GM12865 (cell line): ENCODE measurements around the gene PAQR3.
"Not testable (repeated sequence)": the region's sequence is repeated elsewhere in the genome, so short reads cannot be mapped to it uniquely, and the experiment has no call there.

Experiments
- DNase-seq: peaks from one replicate; pipeline ENCODE4 v3.0.0; 2010; ENCODE audit warnings: low read depth
- H3K4me3 ChIP-seq: 2 replicates; pipeline ENCODE4 v1.5.1; 2011; ENCODE audit warnings: mild to moderate bottlenecking, low read depth, low read length, control low read depth
- CTCF ChIP-seq: IDR thresholded peaks from 2 replicates; pipeline ENCODE4 v1.5.1; 2011; ENCODE audit warnings: low read length, control low read depth, low read depth, inconsistent platforms; ENCODE audit not compliant: insufficient read depth; ENCODE audit errors: missing control alignments

The PAQR3 gene

GRCh38 chr4:78910612-78911011 is 28.6 kb downstream of the PAQR3 start:
- no peak for TF ChIP-seq CTCF
- DNase-seq: no peak
- H3K4me3 ChIP-seq: no peak overlapping the region

- not testable (repeated sequence) for H3K4me3 ChIP-seq, DNase-seq
Measured at GRCh38 chr4:78908974-78909373, 30.3 kb downstream of the PAQR3 start.

GRCh38 chr4:78907638-78908037 is 31.6 kb downstream of the PAQR3 start:
- TF ChIP-seq CTCF: no peak

GRCh38 chr4:78904143-78904542 is 35.1 kb downstream of the PAQR3 start:
- no peak for TF ChIP-seq CTCF
- H3K4me3 ChIP-seq: no peak overlapping the region
- DNase-seq: no peak

More at GRCh38 chr4:78907638-78908037, 31.6 kb downstream of the PAQR3 start:
- DNase-seq: no peak
- H3K4me3 ChIP-seq: no peak overlapping the region

- H3K4me3 ChIP-seq: no peak overlapping the region
- no peak for TF ChIP-seq CTCF
- no peak for DNase-seq
Measured at GRCh38 chr4:78902298-78902697, 36.9 kb downstream of the PAQR3 start.

GRCh38 chr4:78901882-78902281 is 37.4 kb downstream of the PAQR3 start:
- H3K4me3 ChIP-seq: no peak overlapping the region
- no peak for DNase-seq
- no peak for TF ChIP-seq CTCF

- no peak overlapping the region for H3K4me3 ChIP-seq
- no peak for TF ChIP-seq CTCF
- DNase-seq: no peak
Measured at GRCh38 chr4:78899302-78899701, 39.9 kb downstream of the PAQR3 start.
